ENCODE results near the gene ARHGAP15. TPM values are rescaled to one million over a fixed set of nuclear protein-coding genes. Genes with fewer than 3 reads are reported as not detected.

Gene ARHGAP15
- total RNA-seq, 1 experiment from 2014 or later = not detected

GRCh38 chr2:143759455-143759854 is 630.2 kb downstream of the ARHGAP15 start:
- no peak for DNase-seq (ENCODE audit: low spot score)

GRCh38 chr2:143762176-143762928 is 633.1 kb downstream of the ARHGAP15 start:
- DNase-seq (ENCODE audit: low spot score) = no peak

- no peak for DNase-seq (ENCODE audit: low spot score)
Observed at GRCh38 chr2:143764261-143764660, 635.0 kb downstream of the ARHGAP15 start.

DNA sequence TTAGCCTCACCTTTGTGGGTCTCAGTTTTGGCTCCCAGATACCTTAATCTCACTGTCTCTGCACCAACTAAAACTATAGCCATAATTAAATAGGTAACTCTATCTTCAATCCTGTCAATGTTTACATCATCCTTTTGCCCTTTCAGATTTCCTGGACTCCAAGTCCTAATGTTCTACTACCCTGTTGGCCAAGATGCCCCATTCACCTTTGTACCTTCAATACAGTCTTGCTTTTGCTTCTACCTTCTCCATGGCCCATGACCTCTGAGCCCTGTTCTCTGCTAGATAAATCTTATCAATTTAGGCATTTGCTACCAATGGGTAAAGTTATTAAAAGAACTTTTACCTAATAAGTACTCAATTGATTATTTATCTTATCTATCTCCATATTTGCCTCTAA is 635.5 kb downstream of the ARHGAP15 start:
- DNase-seq (ENCODE audit: low spot score) = no peak

DNA sequence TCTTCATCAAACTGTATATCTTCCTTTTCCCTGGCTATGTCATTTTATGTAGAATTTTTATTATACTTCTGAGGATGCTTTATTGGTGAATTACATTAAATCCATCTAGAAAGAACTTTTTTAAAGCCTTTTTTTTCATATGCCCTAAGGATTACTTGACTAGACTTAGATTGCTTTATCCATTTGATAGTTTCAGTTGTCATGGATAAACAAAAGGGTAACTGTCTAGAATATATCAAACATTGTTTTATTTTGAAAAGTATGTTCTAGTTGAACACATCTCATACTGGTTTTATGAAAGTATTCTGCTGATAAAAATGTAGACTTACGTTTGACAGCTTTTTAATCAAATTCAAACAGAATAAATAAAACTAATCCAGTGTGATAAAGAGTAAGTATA is 639.8 kb downstream of the ARHGAP15 start:
- DNase-seq (ENCODE audit: low spot score) = no peak

GRCh38 chr2:143771939-143772338 is 642.7 kb downstream of the ARHGAP15 start:
- no peak for DNase-seq (ENCODE audit: low spot score)

GRCh38 chr2:143776526-143777297 is 647.5 kb downstream of the ARHGAP15 start:
- DNase-seq (ENCODE audit: low spot score) = no peak

DNA sequence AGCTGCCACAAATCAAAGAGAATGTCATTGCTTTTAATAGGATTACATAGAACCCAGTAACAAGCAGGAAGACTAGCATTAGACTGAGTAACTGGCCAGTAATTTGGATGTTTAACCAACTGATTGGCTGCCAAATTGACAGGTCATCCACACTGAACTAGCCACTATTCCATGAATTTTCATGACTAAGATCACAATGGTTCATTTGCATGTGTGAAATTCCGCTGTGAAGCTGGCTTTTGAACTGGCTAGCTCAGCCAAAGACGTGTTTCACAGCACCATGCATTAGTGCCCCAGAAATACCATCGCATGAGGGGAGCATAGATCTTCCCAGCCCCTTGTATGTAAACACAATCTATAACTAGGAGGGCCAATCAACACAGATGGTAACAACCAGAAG is 649.8 kb downstream of the ARHGAP15 start:
- no peak for DNase-seq (ENCODE audit: low spot score)

- no peak for DNase-seq (ENCODE audit: low spot score)
Observed at GRCh38 chr2:143786026-143786765, 657.0 kb downstream of the ARHGAP15 start.

DNA sequence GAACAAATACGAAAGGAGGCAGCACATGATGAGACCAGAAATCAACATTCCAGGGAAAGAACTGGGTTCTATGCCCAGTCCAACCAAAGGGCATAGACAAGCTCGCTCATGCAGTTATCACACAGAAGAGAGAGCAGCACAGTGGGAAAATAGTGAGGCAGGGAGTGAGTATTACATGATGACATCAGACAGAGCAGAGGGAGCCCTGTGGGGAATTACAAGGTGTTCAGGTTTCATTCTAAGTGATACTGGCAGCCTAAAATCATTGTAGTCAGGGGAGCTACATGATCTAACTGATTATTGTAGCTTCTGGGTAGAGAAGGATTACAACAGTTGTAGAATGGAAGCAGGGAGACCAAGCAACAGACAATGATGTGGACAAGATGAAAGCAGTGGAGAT is 658.5 kb downstream of the ARHGAP15 start:
- DNase-seq (ENCODE audit: low spot score) = no peak

- no peak for DNase-seq (ENCODE audit: low spot score)
Observed at GRCh38 chr2:143792602-143793001, 663.4 kb downstream of the ARHGAP15 start.

GRCh38 chr2:143793381-143793780 is 664.2 kb downstream of the ARHGAP15 start:
- DNase-seq (ENCODE audit: low spot score) = no peak

DNA sequence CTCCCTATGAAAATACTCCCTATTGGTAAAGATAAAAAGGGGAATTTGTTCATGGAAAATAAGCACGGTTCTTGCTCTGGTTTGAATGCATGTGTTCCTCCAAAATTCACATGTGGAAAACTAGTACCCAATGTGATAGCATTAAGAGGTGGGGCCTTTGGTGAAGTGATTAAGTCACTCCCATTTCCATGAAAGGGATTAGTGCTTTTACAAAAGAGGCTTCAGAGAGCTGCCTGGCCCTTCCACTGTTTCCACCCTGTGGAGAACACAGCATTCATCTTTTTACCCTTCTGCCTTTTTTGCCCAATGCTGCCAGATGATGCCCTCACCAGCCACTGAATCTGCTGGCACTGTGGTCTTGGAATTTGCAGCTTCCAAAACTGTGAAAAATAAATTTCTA is 666.8 kb downstream of the ARHGAP15 start:
- DNase-seq (ENCODE audit: low spot score) = no peak

- no peak for DNase-seq (ENCODE audit: low spot score)
Observed at GRCh38 chr2:143801561-143801960, 672.3 kb downstream of the ARHGAP15 start.

DNA sequence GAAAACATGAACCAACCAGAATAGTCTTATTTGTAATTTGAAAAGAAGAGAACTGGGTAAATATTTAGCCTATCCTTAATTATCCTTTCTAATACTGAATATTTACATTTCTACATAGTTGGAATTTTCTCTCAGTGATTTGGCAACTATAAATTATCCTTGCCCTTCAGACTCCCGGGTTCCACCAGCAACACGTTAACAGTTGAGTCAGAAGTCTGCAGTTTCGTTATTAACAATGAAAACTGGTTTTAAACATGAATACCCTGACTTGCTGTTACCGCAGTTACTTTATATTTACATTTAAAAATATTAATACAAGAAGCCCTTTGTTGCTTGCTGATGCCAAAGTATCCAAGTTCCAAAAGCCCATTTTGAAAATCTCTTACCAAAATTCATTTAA is 673.0 kb downstream of the ARHGAP15 start:
- DNase-seq (ENCODE audit: low spot score) = peak; percentile 62

DNA sequence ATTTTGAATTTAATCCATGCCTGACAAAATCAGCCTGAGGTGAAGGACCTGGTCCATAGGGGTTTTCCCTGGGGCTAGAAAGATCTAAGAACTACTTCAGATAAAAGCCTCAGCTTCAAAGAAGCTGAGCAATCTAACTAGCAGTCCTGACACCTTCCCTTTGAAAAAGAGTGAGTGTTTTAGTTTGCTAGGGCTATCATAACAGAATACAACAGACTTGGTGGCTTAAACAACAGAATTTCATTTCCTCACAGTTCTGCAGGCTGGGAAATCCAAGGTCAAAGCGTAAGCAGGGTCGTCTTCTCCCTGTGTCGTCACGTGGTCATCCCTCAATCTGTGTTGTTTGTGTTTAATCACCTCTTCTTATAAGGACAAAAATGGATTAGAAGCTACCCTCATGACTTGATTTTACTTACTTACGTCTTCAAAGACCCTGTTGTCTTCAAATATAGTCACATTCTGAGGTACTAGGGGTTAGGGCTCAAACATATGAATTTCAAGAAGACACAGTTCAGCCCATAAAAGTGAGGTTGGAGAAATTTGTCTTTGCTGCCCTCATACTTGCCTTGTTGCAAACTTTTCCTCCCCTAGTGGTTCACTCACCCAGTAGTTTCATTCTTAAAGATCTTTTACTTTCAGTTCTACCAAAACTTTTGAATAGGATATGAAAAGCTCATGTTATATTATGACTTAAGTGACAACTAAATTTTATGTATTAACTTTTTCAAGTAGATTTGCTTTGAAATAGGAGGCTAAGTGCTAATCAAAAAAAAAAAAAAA is 673.8 kb downstream of the ARHGAP15 start:
- DNase-seq (ENCODE audit: low spot score) = no peak

GRCh38 chr2:143803936-143804335 is 674.7 kb downstream of the ARHGAP15 start:
- no peak for DNase-seq (ENCODE audit: low spot score)

- DNase-seq (ENCODE audit: low spot score) = no peak
Observed at GRCh38 chr2:143805666-143806065, 676.4 kb downstream of the ARHGAP15 start.

DNA sequence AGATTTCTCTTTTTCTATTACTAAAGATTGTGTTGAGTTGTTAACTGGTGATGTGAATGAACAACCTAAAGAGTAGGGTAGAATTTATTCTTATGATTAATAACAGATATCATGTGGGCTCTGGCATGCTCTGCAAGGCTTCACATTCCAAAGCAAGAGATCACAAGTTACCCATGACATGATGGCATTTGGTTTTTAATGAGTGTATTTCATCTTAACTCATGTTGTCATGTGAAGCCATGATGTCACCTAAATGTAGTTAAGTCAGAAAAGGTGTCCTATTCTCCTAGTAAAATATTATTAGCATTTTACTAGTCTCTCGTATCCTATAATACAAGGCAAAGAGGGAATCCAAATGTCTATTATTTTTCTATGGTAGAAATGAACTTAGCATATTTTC is 678.0 kb downstream of the ARHGAP15 start:
- no peak for DNase-seq (ENCODE audit: low spot score)

GRCh38 chr2:143807671-143808070 is 678.5 kb downstream of the ARHGAP15 start:
- no peak for DNase-seq (ENCODE audit: low spot score)

DNA sequence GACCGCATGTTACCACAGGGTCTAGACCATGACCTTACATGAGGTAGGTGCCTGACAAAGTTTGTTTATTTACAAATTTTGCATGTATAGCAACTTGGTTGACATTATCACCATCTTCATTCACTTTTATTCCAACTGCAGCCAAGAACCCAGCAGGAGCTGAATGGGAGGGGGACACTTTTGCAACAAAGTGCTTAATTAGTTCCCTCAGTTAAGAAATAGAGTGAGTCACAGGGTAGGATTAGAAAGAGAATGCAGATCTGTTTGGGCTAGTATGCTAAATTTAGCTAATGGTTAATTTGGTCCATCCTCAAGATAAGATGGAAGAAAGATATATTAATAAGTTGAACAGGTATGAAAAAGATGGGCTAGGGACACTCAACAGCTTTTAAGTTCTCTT is 678.9 kb downstream of the ARHGAP15 start:
- DNase-seq (ENCODE audit: low spot score) = no peak

- DNase-seq (ENCODE audit: low spot score) = no peak
Observed at GRCh38 chr2:143815082-143815481, 685.9 kb downstream of the ARHGAP15 start.
